ENCODE data around the gene EFEMP2.

The EFEMP2 gene

GRCh38 chr11:65883786-65884715 is 11.5 kb upstream of the EFEMP2 start:
- no peaks in the 10 kb centered on the region for H3K27me3 ChIP-seq (ENCODE audit: low read length)
- no peak overlapping the region for H3K4me2 ChIP-seq (ENCODE audit: low read depth, low read length, poor library complexity, severe bottlenecking)
- H4K20me1 ChIP-seq (ENCODE audit: low read depth, low read length): no peaks in the 10 kb centered on the region
- no peak for TF ChIP-seq EZH2phosphoT487 (conservative IDR thresholded peaks at IDR 0.05; ENCODE audit: low read length)
- H3K27ac ChIP-seq (ENCODE audit: low read depth, low read length): no peak overlapping the region
- peaks cover 12% of the 10 kb centered on the region for H3F3A ChIP-seq (ENCODE audit: insufficient read depth)
- H3K9me3 ChIP-seq (ENCODE audit: insufficient read depth, low read length): no peaks in the 10 kb centered on the region
- H2AFZ ChIP-seq (ENCODE audit: low read depth, low read length, severe bottlenecking): no peak overlapping the region
- H3K4me3 ChIP-seq (ENCODE audit: insufficient read depth, low read length, poor library complexity, severe bottlenecking): no peak overlapping the region
- 0 out of 2 replicates have a peak, but pooled peaks cover 6% of the 10 kb centered on the region for H3K79me2 ChIP-seq (ENCODE audit: insufficient read depth, low read length)
- H3K9me2 ChIP-seq (replicated peaks; ENCODE audit: insufficient read depth, low read length): no peaks in the 10 kb centered on the region
- no peak overlapping the region for H3K9ac ChIP-seq (ENCODE audit: low read length)
- no peaks in the 10 kb centered on the region for H3K36me3 ChIP-seq (ENCODE audit: low read length)

GRCh38 chr11:65883058-65883761 is 10.6 kb upstream of the EFEMP2 start:
- Histone ChIP-seq H3K9me3 (ENCODE audit: insufficient read depth, low read length) (no peaks in the 10 kb centered on the region), H3K27ac (ENCODE audit: low read depth, low read length) (no peak overlapping the region), H3F3A (ENCODE audit: insufficient read depth) (0 out of 2 replicates have a peak, but pooled peaks cover 7% of the 10 kb centered on the region), H4K20me1 (ENCODE audit: low read depth, low read length) (no peaks in the 10 kb centered on the region), H3K4me2 (ENCODE audit: low read depth, low read length, poor library complexity, severe bottlenecking) (no peak overlapping the region), H3K27me3 (ENCODE audit: low read length) (no peaks in the 10 kb centered on the region), H3K9ac (ENCODE audit: low read length) (no peak overlapping the region), H3K36me3 (ENCODE audit: low read length) (no peaks in the 10 kb centered on the region), H2AFZ (ENCODE audit: low read depth, low read length, severe bottlenecking) (no peak overlapping the region), H3K79me2 (ENCODE audit: insufficient read depth, low read length) (0 out of 2 replicates have a peak, but pooled peaks cover 6% of the 10 kb centered on the region), H3K4me3 (ENCODE audit: insufficient read depth, low read length, poor library complexity, severe bottlenecking) (no peak overlapping the region), H3K9me2 (replicated peaks; ENCODE audit: insufficient read depth, low read length) (no peaks in the 10 kb centered on the region)
- TF ChIP-seq EZH2phosphoT487 (conservative IDR thresholded peaks at IDR 0.05; ENCODE audit: low read length): no peak
- TF ChIP-seq CTCF (IDR thresholded peaks at IDR 0.05; ENCODE audit: insufficient read depth, low read length, poor library complexity, severe bottlenecking): no peak

- Histone ChIP-seq H3K9ac (ENCODE audit: low read length) (no peak overlapping the region), H2AFZ (ENCODE audit: low read depth, low read length, severe bottlenecking) (no peak overlapping the region), H3K4me2 (ENCODE audit: low read depth, low read length, poor library complexity, severe bottlenecking) (no peak overlapping the region), H3K27ac (ENCODE audit: low read depth, low read length) (no peak overlapping the region), H3K27me3 (ENCODE audit: low read length) (no peaks in the 10 kb centered on the region), H4K20me1 (ENCODE audit: low read depth, low read length) (no peaks in the 10 kb centered on the region), H3K79me2 (ENCODE audit: insufficient read depth, low read length) (no peaks in the 10 kb centered on the region), H3K4me3 (ENCODE audit: insufficient read depth, low read length, poor library complexity, severe bottlenecking) (no peak overlapping the region), H3K36me3 (ENCODE audit: low read length) (no peaks in the 10 kb centered on the region), H3K9me2 (replicated peaks; ENCODE audit: insufficient read depth, low read length) (no peaks in the 10 kb centered on the region), H3F3A (ENCODE audit: insufficient read depth) (0 out of 2 replicates have a peak, but pooled peaks cover 7% of the 10 kb centered on the region), H3K9me3 (ENCODE audit: insufficient read depth, low read length) (no peaks in the 10 kb centered on the region)
- TF ChIP-seq CTCF (IDR thresholded peaks at IDR 0.05; ENCODE audit: insufficient read depth, low read length, poor library complexity, severe bottlenecking) (no peak), EZH2phosphoT487 (conservative IDR thresholded peaks at IDR 0.05; ENCODE audit: low read length) (no peak)
Measured at GRCh38 chr11:65882120-65883057, 9.8 kb upstream of the EFEMP2 start.
